Muscle of back (tissue), 11 donors: ENCODE data around the gene ETV5. TPM values are rescaled to one million over a fixed set of nuclear protein-coding genes. Genes with fewer than 3 reads are reported as not detected.
"Not testable (repeated sequence)": the region's sequence is repeated elsewhere in the genome, so short reads cannot be mapped to it uniquely, and the experiment has no call there.

Source experiments
- DNase-seq, 3 donors: peaks; one replicate each; pipeline versions ENCODE4 v3.0.0 to v3.0.0-alpha.2; 2013
- polyA plus RNA-seq, 10 donors: library from polyadenylated mRNA; unstranded; fragments of 120-200 nt; gene quantifications; one replicate each; pipeline ENCODE4 v1.2.1, GENCODE V29; 2013; ENCODE audit not compliant: insufficient read length in 10 of 10

ETV5 gene
- polyA plus RNA-seq, 10 donors: 20.9 to 33.4 (median 29.9) TPM

- no peak for DNase-seq
Observed at GRCh38 chr3:186032321-186032720, 76.6 kb downstream of the ETV5 start.

DNA sequence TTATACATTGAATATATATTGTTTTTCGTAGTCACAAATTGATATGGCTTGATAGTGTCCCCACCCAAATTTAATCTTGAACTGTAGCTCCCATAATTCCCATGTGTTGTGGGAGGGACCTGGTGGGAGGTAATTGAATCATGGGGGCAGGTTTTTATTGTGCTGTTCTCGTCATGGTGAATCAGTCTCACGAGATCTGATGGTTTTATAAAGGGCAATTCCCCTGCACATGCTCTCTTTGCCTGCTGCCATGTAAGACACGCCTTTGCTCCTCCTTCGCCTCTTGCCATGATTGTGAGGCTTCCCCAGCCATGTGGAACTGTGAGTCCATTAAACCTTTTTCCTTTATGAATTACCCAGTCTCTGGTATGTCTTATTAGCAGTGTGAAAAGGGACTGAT, 82.9 kb downstream of the ETV5 start:
- DNase-seq: not testable (repeated sequence)

- peak in 2 of 3 donors; percentile 67 to 74 for DNase-seq
Observed at GRCh38 chr3:186025161-186025560, 83.7 kb downstream of the ETV5 start.

DNA sequence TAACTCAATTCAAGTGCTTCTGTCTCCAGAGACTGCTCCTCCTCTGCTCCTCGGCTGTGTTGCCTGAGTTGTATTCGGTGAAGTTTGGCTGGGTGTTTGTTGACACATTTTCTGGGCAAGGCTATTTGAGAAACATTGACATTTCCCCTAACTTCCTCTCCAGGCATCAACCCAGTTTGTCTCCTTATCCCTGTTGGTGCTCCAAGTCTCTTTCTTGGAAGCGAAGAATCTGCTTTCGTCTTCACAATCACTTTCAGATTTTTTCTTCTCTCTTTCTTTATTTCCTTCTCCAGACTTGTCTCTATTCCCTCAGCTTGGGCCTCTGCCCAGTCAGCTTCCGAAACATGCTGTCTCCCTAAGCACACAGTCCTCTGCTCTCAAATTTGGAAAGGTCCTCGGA, 84.7 kb downstream of the ETV5 start:
- DNase-seq: peak; percentile 70 to 96 (median 91)

DNA sequence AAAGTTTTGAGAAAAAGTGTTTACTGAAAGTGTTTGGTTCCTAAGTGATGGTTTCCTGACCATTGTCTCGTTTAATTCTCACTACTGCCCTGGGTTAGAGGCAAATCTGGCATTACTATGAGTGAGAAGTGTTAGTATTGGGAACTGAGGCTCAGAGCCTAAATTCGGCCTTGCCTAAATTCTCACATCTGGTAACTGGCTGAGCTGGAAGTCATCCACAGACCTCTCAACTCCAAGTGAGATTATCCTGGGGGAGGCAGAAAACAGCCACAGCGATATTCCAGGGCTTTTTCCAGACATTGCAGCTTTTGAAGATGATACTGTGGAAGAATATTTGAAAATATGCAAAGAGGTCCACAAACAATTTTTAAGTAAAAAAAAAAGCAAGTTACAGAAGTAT, 86.0 kb downstream of the ETV5 start:
- no peak for DNase-seq

DNA sequence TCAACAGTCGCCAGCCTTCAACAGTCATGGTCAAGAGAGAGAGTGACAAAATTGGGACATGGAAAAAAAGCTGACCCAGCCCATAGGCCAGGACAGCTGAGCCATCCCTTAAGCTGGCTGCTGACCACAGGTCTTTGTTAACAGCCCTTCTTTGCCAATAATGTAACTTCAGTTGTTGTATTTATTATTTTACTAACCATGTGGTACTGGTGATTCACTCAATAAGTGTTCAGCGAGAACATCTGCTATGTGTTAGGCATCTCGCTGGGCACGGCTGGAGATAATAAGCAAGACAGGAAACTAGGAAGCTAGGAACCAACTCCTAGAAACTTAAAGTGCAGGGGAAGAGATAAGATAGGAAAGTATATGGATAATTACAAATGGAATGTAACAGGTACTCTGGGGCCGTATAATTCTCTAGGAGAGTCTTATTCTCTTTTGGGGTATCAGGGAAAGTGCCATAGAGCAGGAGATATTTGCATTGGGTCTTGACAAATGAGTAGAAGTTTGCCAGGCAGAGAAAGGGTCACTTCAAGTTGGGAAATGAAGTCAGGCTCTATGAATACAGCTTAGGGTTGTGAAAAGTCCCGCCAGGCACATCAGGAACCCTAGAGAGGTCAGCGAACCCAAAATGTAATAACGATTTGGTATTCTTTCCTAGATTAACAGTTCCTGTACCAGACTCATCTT, 87.1 kb downstream of the ETV5 start:
- peak in 2 of 3 donors; percentile 31 to 56 for DNase-seq

DNA sequence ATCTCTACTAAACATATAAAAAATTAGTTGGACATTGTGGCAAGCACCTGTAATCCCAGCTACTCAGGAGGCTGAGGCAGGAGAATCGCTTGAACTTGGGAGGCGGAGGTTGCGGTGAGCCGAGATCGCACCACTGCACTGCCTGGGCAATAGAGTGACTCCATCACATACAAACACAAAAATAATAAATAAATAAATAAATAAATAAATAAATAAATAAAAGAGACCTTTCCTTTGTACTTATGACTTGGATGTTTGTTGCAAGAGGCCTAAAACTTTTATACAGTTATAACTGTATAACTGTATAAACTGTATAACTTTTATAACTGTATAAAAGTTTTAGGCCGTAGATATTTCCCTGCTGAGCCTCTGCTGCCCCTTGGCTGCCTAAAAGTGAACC, 87.6 kb downstream of the ETV5 start:
- DNase-seq: not testable (repeated sequence)

DNA sequence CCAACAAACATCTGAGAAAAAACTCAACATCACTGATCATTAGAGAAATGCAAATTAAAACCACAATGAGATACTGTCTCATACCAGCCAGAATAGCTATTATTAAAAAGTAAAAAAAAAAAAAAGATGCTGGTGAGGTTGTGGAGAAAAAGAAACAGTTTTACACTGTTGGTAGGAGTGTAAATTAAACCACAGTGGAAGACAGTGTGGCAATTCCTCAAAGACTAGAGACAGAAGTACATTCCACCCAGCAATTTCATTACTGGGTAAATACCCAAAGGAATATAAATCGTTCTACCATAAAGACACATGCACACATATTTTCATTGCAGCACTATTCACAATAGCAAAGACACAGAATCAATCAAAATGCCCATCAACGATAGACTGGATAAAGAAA, 89.6 kb downstream of the ETV5 start:
- not testable (repeated sequence) for DNase-seq

GRCh38 chr3:186014866-186015265, 94.0 kb downstream of the ETV5 start:
- no peak for DNase-seq

DNA sequence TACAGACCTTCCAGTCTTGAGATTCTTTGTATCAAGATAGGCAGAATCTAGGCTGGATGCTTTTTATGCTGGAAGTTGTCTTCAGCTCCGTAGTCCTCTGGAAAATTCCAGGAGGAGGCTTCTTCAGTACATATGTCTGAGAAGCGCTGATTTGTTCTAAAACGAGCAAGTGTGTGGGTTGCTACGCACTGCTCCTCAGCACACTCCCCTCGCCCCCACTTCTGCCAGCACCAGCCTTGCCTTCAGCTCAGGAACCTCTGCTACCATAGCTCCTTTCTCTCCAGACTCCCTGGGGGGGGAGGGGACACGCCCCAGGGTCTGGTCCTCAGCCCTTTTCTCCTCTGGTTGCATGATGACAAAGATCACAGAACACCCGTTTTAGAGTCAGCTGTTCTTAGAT, 95.6 kb downstream of the ETV5 start:
- no peak for DNase-seq

DNA sequence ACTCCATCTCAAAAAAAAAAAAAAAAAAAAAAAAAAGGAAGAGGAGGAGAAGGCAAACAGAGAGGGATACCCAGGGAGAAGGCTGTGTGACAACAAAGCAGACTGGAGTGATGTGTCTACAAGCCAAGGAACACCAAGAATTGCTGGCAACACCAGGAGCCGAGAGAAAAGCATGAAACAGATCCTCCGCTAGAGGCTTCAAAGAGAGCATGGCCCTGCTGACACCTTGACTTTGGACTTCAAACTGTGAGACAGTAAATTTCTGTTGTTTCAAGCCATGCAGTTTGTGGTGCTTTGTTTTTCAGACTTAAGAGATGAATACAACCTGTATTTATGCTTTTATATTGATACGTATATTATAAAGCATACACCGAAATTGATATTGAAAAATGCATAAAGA, 96.8 kb downstream of the ETV5 start:
- DNase-seq: no peak

GRCh38 chr3:186004671-186005070, 104.2 kb downstream of the ETV5 start:
- no peak for DNase-seq

GRCh38 chr3:186004209-186004608, 104.7 kb downstream of the ETV5 start:
- no peak for DNase-seq

DNA sequence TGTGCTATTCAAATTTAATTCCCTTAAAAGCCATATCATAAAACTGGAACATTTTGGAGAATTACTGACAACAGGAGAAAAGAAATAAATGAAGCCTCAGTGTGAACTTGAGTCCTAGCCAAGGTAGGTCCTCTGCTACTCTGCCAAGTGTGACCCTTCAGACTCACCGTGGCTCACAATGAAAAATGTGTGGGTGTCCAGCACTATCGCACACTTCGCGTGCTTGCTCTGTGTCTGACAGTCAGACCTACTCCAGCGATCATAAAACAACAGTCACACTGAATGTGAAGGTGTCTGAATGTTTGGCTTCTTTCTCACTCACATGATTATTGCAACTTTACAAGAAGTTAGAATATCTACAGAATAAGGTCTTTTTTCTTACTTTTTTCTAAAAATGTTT, 105.3 kb downstream of the ETV5 start:
- DNase-seq: no peak

DNA sequence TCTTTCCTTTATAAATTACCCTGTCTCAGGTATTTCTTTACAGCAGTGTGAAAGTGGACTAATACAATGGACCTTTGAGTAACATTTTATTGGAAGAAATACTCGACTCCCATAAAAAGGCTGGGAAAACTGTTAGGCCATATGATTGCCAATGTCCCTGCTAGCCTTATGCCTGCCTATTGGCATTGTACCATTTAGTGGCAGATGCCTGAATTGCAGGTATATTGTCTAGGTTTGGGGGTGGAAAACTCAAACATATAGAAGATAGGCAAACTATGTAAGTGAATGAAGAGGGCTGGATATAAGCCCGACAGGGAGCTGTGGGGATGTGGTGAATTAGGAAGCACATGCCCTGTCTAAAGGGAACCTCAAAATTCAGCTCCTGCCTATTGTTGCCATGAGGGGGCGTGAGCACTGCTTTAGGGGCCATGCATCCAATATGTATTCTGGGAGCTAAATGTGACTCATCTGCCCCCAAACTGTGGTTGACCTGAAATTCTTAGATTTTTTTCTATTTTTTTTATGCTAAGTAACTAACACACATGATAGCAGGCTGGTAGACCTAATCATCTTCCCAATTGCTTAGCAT, 105.9 kb downstream of the ETV5 start:
- no peak for DNase-seq

DNA sequence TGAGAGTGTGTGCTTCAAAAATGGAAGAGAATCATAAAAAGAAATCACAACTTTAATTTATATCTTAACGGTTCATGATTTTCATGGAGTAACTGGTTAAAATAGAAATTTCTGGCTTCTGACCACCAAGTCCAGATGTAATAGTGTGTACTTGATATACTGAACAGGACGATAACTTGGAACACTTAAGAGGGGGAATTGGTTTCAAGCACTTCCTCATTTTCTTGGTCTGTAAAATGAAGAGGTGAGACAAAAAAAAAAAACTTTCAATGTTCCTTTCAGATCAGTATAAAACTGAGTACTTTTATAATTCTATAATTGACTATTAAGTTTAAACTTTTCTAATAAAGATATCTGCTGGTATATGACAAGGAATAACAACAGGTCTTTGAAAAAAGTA, 107.0 kb downstream of the ETV5 start:
- no peak for DNase-seq

DNA sequence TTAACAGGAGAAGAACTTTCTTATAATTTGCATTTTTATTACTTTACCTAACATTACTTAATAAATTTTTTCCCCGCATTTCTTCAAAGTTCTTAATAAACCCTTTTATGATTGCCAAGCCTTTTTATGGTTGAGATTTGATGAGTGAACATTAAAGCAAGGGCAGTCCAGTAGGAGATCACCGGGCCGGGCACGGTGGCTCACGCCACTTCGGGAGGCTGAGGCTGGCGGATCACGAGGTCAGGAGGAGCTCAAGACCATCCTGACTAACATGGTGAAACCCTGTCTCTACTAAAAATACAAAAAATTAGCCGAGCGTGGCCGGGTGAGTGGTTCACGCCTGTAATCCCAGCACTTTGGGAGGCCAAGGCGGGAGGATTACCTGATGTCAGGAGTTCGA, 109.7 kb downstream of the ETV5 start:
- DNase-seq: no peak

GRCh38 chr3:185998136-185998535, 110.8 kb downstream of the ETV5 start:
- DNase-seq: no peak

GRCh38 chr3:185997130-185997529, 111.8 kb downstream of the ETV5 start:
- DNase-seq: no peak
